Middle frontal gyrus (tissue), 1 donor: Measurements from ENCODE around the gene CITED2.
"Not testable (repeated sequence)": the region's sequence is repeated elsewhere in the genome, so short reads cannot be mapped to it uniquely, and the experiment has no call there.

Source experiments
- DNase-seq: peaks from one replicate; pipeline ENCODE4 v3.0.0-alpha.2; 2015; ENCODE audit warnings: low spot score; ENCODE audit errors: extremely low spot score

CITED2 gene

GRCh38 chr6:139364982-139365379 lies 9.5 kb downstream of the CITED2 start:
- no peak for DNase-seq

- no peak for DNase-seq
These were observed 10.0 kb downstream of the CITED2 start for GRCh38 chr6:139364302-139364981.

GRCh38 chr6:139363797-139364196 lies 10.7 kb downstream of the CITED2 start:
- not testable (repeated sequence) for DNase-seq

GRCh38 chr6:139363123-139363522 lies 11.3 kb downstream of the CITED2 start:
- DNase-seq = not testable (repeated sequence)

- no peak for DNase-seq
These were observed 13.2 kb downstream of the CITED2 start for GRCh38 chr6:139361211-139361610.

- DNase-seq = no peak
These were observed 17.5 kb downstream of the CITED2 start for GRCh38 chr6:139356924-139357323.

GRCh38 chr6:139355777-139356445 lies 18.5 kb downstream of the CITED2 start:
- no peak for DNase-seq

GRCh38 chr6:139355172-139355571 lies 19.3 kb downstream of the CITED2 start:
- DNase-seq = no peak

GRCh38 chr6:139354189-139354588 lies 20.3 kb downstream of the CITED2 start:
- no peak for DNase-seq

- DNase-seq = no peak
These were observed 24.9 kb downstream of the CITED2 start for GRCh38 chr6:139349464-139350020.

- no peak for DNase-seq
These were observed 28.1 kb downstream of the CITED2 start for GRCh38 chr6:139346392-139346791.

GRCh38 chr6:139344186-139344963 lies 30.1 kb downstream of the CITED2 start:
- DNase-seq = no peak

- no peak for DNase-seq
These were observed 31.2 kb downstream of the CITED2 start for GRCh38 chr6:139343052-139343750.

- no peak for DNase-seq
These were observed 33.4 kb downstream of the CITED2 start for GRCh38 chr6:139341060-139341459.

- DNase-seq = no peak
These were observed 35.7 kb downstream of the CITED2 start for GRCh38 chr6:139338795-139339194.

- no peak for DNase-seq
These were observed 36.6 kb downstream of the CITED2 start for GRCh38 chr6:139337830-139338229.

- no peak for DNase-seq
These were observed 37.4 kb downstream of the CITED2 start for GRCh38 chr6:139337001-139337400.

- DNase-seq = no peak
These were observed 38.0 kb downstream of the CITED2 start for GRCh38 chr6:139336488-139336887.

GRCh38 chr6:139335447-139336210 lies 38.8 kb downstream of the CITED2 start:
- DNase-seq = no peak

GRCh38 chr6:139334806-139335446 lies 39.5 kb downstream of the CITED2 start:
- DNase-seq = peak; percentile 42
